Cardiac ventricle fibroblast (primary cell): Measurements from ENCODE around the gene COX7A2. TPM values are rescaled to one million over a fixed set of nuclear protein-coding genes. Genes with fewer than 3 reads are reported as not detected.

Experiments used
- total RNA-seq: library from RNA; depleted of rRNA; stranded (reverse); fragments of >200 nt; gene quantifications from 2 replicates; pipeline ENCODE4 v1.2.3, GENCODE V29; 2015

COX7A2 gene
- 130 and 157 TPM in 2 replicates for total RNA-seq

DNA sequence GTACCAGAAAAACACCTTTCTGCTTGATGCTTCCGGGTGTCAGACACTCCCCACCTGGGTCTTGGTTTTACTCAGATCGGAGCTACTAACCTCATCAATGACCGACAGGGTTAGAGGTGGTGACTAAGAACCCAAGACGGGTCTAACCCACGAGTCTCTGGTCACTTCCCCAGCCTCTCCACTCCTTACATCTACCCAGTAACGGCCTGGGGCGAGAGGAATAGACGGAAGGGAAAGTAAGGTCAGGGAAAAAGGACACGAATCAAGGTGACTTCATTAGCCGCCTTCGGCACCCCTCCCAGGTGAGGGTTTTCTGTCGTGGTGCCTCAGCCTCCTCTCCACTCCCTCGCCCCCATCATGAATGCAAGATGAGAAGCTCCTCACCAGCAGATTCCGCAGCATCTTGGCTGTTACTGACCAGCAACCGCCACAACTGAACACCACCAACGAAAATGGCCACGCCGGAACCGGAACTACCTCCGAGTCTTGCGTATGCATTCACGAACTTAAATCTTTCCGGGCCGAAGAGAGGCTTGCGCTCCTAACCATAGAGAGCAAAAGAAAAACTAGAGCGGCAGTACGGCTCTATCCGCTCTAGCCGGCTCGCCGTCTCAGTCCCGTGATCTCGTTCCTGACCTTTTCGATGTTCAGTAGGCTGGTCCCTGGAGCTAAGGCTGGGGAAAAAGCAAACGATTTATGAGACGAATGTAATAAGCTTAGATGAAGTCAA lies at the start of gene COX7A2:
Gene COX7A2, minus strand, starts transcription at position 469 of the 730 bp plus-strand sequence. Its CDS starts 67 bp downstream, at position 402.

GRCh38 chr6:75284632-75285282 lies 41.2 kb upstream of the COX7A2 start, which contains the start of gene TMEM30A:
TSS of gene TMEM30A (minus strand) at chr6:75284792. CDS start at chr6:75284638, 154 bp downstream.

DNA sequence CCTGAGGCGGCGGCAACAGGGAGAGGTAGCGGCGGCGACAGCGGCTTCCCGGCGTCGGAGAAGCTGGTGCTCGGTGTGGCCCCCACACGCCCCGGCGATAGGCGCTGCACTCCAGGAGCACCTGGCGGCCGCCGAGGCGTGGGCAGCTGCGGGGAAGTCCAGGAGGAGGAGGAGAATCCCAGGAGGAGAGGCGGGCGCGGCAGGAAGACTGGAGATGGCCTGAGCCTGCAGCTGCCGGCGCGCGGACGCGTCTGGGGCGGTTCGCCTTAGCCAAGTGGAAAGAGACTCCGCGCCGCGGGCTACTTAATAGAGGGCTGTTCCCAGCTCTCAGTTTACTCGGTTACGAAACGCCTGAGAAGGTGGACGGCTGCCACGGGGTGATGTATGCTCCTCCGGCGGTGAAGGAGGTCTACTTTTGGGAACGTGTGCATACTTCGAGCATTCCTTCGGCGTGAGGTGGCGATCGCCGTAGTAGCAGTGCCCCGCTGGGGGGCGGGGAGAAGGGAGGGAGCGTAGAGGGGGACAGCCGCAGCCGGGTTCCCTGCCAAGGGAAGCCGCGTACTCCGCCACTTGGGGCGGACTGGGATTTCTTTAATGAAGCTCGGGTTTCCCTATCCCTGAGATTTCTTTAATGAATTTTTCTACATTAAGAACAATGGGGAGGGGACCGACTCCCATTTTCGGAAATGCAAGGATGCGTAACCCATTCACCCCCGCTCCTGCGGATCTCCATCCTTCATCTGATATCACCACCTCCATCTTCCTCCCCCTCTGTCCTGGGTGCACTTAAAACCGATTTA lies 37.6 kb downstream of the COX7A2 start, which contains the start of gene COL12A1:
Gene COL12A1, minus strand, starts transcription at position 278 of the 800 bp plus-strand sequence. CDS start 3,261 bp downstream, outside the sequence.

Other genes starting within 250 kb of the COX7A2 start
- 118 and 138 TPM in 2 replicates for gene COL12A1, start 37.7 kb downstream of the COX7A2 start, total RNA-seq
- gene TMEM30A, start 41.0 kb upstream of the COX7A2 start, total RNA-seq, result 82.9 and 91.3 TPM in 2 replicates
- gene FILIP1, start 250.0 kb upstream of the COX7A2 start, total RNA-seq, result 0.69 and 1.1 TPM in 2 replicates